Transverse colon (tissue), 4 donors: ENCODE results near the gene CYSTM1.

ENCODE experiments used
- CTCF ChIP-seq, 5 experiments: fragments of 200-600 bp in 3 of 5; fragments of 450-650 bp in 2 of 5; sonication (generic) in 3 of 5; IDR thresholded peaks; 1 replicate in 2 of 5; 2 replicates in 3 of 5; pipeline ENCODE4 v1.5.1; 2016 to 2017; ENCODE audit warnings: antibody characterized with exemption in 5 of 5, inconsistent platforms in 3 of 5, mild to moderate bottlenecking in 2 of 5, moderate library complexity in 1 of 5
- EP300 ChIP-seq: sonication (generic); formaldehyde crosslinking; IDR thresholded peaks from one replicate; pipeline ENCODE4 v1.6.1; 2017; ENCODE audit warnings: antibody characterized with exemption, low read depth
- POLR2AphosphoS5 ChIP-seq, 3 donors: sonication (generic); formaldehyde crosslinking; IDR thresholded peaks; one replicate each; pipeline ENCODE4 v1.6.1; 2016; ENCODE audit warnings: antibody characterized with exemption in 3 of 3

GRCh38 chr5:140282266-140282665, 107.3 kb downstream of the CYSTM1 start:
- TF ChIP-seq CTCF (IDR thresholded peaks at IDR 0.05) (no peak), EP300 (no peak), POLR2AphosphoS5 (IDR thresholded peaks at IDR 0.05) (no peak)
